Kidney glomerular epithelial cell (primary cell): ENCODE results near the gene STK10.
"Not testable (repeated sequence)": the region's sequence is repeated elsewhere in the genome, so short reads cannot be mapped to it uniquely, and the experiment has no call there.

Experiments
- DNase-seq: peaks from one replicate; lab custom pipeline; 2025; lab: John Stamatoyannopoulos, UW

Gene STK10

DNA sequence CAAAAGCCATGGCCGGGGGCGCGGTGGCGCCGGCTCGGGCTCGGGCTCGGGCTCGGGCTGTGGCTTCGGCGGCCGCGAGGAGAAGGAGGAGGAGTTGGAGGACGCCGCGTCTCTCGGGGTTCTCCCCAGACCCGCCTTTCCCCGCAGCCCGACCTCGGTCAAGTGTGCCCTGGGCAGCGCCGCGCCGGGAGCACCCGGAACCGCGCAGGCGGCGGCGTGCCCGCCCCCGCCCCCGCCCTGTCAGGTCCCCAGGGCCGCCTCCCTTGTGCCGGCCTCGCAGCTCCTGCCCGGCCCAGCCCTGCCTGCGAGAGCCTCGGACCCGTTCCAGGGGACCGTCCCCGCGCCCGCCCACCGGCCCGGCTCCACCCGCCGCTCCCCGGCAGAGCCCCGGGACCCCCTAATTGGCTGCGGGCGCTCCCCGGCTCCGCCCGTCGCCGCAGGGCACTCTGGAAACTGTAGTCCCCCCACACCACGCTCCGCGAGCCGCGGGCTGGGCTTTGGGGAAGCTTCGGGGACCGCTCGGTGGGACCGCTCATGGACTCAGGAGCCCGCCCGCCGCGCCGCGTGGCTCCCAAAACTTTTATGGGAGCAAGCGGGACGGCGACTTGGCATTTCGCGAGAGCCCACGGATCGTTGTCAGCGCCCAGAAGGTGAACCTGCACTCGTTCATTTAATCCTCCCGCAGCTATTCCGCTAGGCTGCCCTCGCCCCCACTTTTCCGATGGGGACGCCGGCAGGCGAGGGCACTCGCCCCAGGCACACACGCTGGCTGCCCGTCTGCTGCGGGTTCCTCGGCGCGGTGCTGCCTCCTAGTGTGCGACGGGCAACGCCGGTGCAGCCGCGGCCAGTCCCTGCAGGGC is at the start of gene STK10:
Gene STK10 (minus strand): TSS at position 192 of the 860 bp plus-strand sequence. CDS start 182 bp downstream, at position 10.
- DNase-seq, result peak; percentile 75

- peak; percentile 19 for DNase-seq
Measured at GRCh38 chr5:172235827-172236736, 48.1 kb upstream of the STK10 start.

GRCh38 chr5:172235132-172235780 is 47.2 kb upstream of the STK10 start:
- DNase-seq, result no peak

- DNase-seq, result no peak
Measured at GRCh38 chr5:172234031-172234430, 46.0 kb upstream of the STK10 start.

GRCh38 chr5:172229904-172230303 is 41.9 kb upstream of the STK10 start:
- DNase-seq, result no peak

DNA sequence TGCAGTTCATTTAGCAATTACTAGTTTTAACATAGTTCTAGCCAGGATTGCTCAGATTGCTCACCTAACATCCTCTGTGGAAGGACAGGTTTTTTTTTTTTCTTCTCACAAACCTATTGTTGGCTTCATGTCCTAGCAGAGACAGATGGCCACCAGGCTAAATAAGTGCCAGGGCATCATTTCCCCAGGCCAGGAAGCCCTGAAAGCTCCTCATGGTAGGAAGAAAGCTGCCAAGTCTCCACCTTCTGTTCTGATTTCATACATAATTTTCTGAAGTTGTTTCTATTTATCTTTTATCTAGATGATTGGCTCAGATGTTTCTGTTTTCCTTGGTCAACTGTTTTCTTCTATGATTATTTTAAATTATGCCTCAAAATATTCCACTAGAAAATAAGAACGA is 37.0 kb upstream of the STK10 start:
- no peak for DNase-seq

GRCh38 chr5:172223901-172224873 is 36.2 kb upstream of the STK10 start:
- no peak for DNase-seq

DNA sequence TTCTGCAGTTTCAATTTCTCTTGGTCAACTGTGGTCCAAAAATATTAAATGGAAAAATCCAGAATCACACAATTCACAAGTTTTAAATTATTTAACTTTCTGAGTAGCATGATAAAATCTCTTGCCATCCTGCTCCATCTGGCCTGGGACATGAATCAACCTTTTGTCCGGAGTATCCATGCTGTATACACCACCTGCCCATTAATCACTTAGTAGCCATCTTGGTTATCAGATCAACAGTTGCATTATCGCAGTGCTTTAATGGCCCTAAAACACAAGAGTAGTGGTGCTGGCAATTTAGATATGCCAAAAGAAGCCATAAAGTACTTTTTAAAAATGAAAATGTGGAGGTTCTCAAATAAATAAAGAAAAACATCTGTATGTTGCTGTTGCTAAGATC is 31.3 kb upstream of the STK10 start:
- DNase-seq, result no peak

DNA sequence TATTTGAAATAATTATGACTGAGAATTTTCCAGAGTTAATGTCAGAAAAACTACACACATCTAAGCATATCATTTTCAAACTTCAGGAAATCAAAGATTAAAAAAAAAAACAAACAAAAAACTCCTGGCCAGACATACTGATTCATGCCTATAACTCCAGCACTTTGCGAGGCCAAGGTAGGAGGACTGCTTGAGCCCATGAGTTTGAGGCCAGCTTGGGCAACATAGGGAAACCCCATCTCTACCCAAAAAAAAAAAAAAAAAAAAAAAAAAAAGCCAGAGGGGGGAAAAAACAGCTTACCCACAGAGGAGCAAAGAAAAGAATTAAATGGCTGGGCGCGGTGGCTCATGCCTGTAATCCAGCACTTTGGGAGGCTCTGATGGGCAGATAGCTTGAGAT is 28.3 kb upstream of the STK10 start:
- DNase-seq, result no peak

GRCh38 chr5:172213126-172213525 is 25.1 kb upstream of the STK10 start:
- DNase-seq, result no peak

DNA sequence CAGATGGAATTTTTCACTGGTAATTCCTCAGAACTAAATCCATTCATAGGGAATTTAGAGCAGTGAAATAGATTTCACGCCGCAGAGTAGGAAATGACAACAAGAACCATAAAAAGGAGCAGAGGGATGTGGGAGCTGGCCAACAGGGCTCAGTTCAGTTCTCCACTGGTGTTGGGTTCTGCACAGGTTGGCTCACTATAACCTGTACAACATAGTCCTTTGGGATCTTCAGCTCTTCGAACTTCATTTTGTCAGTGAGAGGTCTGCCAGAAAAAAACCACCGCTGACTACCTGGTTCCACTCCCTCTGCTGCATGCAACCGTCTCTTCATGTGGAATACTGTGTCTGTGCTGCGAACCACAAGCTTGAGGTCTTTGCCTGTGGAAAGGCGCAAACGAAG is 23.7 kb upstream of the STK10 start:
- DNase-seq, result no peak

- no peak for DNase-seq
Measured at GRCh38 chr5:172209714-172210113, 21.7 kb upstream of the STK10 start.

GRCh38 chr5:172207511-172207910 is 19.5 kb upstream of the STK10 start:
- no peak for DNase-seq

DNA sequence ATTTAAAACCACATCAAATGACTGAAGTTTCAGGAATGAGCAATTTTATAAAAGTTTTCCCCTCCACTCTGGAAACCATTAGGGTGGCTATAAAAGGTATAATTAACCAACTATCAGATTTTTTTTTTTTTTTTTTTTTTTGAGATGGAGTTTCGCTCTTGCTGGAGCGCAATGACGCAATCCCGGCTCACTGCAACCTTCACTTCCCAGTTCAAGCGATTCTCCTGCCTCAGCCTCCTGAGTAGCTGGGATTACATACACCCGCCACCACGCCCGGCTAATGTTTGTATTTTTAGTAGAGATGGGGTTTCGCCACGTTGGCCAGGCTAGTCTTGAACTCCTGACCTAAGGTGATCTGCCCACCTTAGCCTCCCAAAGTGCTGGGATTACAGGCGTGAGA is 18.0 kb upstream of the STK10 start:
- DNase-seq, result not testable (repeated sequence)

- DNase-seq, result no peak
Measured at GRCh38 chr5:172200476-172200875, 12.5 kb upstream of the STK10 start.

DNA sequence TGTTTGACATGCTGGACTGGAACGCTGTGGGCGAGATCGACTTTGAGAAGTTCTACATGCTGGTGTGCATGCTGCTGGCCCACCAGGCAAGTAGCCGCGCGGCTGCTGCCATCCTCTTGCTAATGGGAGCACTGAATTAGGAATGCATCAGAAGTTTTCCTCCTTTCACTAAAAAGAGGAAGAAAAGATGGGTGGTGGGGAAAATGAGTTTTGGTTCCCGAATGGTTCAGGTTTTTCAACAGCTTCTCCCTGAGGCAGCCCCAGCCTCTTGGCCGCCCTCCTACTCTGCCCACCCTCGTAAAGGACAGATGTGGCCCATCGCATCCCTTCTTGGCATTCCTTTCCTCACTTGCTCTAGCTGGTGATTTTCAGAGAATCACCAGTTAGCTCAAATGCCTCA is 11.4 kb upstream of the STK10 start:
- DNase-seq, result no peak

GRCh38 chr5:172197775-172198174 is 9.8 kb upstream of the STK10 start:
- DNase-seq, result not testable (repeated sequence)

DNA sequence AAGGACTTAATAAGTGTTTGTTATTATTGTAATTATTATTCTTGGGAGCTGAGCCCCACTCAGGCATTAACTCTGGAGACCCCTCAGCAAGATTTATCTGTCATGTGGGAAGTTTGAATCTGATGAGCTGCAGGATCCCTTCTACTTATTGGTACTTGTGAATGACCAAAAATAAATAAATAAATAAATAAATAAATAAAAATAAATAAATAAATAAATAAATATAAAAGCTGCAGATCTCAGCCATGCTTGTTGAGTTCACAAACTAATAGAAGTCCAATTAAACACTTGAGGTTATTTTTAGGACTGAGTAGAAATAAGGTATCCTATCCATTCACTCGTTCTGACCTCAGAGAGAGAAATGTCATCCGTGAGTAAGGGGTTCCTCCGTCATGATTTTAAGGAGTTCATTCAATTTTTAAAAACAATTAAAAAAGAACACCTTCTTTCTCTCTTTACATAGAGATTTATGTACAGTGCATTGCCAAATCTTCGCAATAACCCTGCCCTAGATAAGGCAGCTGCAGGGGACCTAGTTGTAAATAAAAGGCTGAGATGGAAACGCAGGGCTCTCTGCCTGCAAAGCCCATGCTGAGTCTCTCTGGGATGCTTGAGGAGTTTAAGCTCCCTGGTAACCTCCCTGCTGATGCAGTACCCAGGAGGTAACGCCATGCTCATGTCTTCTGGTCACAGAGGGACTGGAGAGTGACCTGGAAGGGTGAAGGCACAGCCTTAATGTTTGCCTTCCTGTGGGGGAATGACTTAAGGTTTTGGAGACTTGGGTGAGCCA is 7.2 kb upstream of the STK10 start:
- DNase-seq, result no peak

GRCh38 chr5:172193872-172194271 is 5.8 kb upstream of the STK10 start, which contains the start of gene EFCAB9:
Gene EFCAB9 (plus strand): TSS chr5:172194172. CDS start chr5:172194173, 1 bp downstream.
- no peak for DNase-seq

DNA sequence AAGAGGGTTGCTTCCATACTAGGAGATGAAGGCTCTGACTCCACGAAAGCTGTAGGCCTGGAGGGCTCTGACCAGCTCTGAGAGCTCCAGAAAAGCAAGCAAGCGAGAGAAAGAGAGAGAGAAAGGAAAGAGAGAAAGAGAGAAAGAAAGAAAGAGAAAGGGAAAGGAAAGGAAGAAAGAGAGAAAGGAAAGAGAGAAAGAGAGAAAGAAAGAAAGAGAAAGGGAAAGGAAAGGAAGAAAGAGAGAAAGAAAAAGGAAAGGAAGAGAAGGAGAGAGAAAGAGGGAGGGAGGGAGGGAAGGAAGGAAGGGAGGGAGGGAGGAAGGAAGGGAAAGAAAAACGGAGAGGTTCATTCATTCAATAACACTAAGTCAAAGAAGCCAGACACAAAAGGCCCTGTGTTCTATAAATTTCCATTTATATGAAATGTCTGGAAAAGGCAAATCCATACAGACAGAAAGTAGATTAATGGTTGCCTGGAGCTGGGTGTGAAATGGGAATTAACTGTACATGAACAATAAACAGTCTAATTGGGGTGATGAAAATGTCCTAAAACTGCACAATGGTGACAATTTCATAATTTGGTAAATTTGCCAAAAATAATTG is 1.8 kb upstream of the STK10 start:
- no peak for DNase-seq
